HEK293T (cell line): ENCODE results near the gene SMARCD2.

Experiments used
- BHLHE40 ChIP-seq: fragments of 450-650 bp; IDR thresholded peaks from 2 replicates; pipeline ENCODE4 v1.6.1; 2016; ENCODE audit warnings: mild to moderate bottlenecking, moderate library complexity, borderline replicate concordance
- FOXK2 ChIP-seq: fragments of 450-650 bp; IDR thresholded peaks from 2 replicates; pipeline ENCODE4 v1.6.1; 2016; ENCODE audit warnings: mild to moderate bottlenecking
- FOXM1 ChIP-seq: fragments of 450-650 bp; IDR thresholded peaks from 2 replicates; pipeline ENCODE4 v1.6.1; 2017; ENCODE audit warnings: mild to moderate bottlenecking, borderline replicate concordance
- SP1 ChIP-seq: fragments of 450-650 bp; IDR thresholded peaks from 2 replicates; pipeline ENCODE4 v1.6.1; 2017
- TARDBP ChIP-seq: fragments of 450-650 bp; IDR thresholded peaks from 2 replicates; pipeline ENCODE4 v1.6.1; 2016

DNA sequence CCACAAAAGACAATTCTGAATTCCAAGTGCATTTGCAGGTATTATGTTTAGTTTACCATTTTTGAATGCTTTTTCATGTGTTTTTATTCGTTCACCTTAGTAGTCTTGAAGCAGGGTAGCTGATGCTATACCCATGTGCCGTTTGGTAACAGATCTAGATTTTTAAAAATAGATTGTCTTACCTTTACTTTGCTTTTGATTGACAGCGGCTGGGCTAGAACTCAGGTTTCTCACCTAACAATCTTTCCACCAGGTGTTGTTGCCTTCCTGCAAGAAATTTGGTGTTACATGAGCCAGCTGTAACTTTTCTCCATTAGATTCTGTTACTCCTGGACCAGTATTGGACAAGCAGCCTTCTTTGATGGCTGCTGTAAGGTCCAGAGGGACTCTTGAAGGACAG, 13.5 kb downstream of the SMARCD2 start:
- no peak for TF ChIP-seq FOXK2
- no peak for TF ChIP-seq BHLHE40
- TF ChIP-seq FOXM1 = no peak
- no peak for TF ChIP-seq SP1
- TF ChIP-seq TARDBP = no peak
